Liver (tissue), 9 donors: ENCODE data around the gene HGFAC. TPM values are rescaled to one million over a fixed set of nuclear protein-coding genes. Genes with fewer than 3 reads are reported as not detected.

Experiments used
- DNase-seq: peaks from one replicate; pipeline ENCODE4 v3.0.0-alpha.2; 2017; ENCODE audit warnings: low spot score
- H3K27ac ChIP-seq, 2 donors: one replicate each; pipeline ENCODE4 v1.7.0; 2013; ENCODE audit warnings: inconsistent platforms in 2 of 2, low read length in 2 of 2, control low read depth in 1 of 2, low read depth in 1 of 2, mild to moderate bottlenecking in 1 of 2
- H3K27me3 ChIP-seq, 4 donors: one replicate each; pipeline versions ENCODE4 v1.6.1 to v1.7.0; 2013; ENCODE audit warnings: low read length in 3 of 4, inconsistent platforms in 1 of 4, mild to moderate bottlenecking in 1 of 4, moderate library complexity in 1 of 4; ENCODE audit not compliant: control insufficient read depth in 4 of 4, insufficient read depth in 4 of 4
- H3K36me3 ChIP-seq, 4 donors: one replicate each; pipeline versions ENCODE4 v1.6.1 to v1.7.0; 2013; ENCODE audit warnings: low read length in 3 of 4, mild to moderate bottlenecking in 3 of 4, low read depth in 1 of 4, moderate library complexity in 1 of 4; ENCODE audit not compliant: control insufficient read depth in 4 of 4, insufficient read depth in 3 of 4
- H3K4me1 ChIP-seq, 4 donors: one replicate each; pipeline versions ENCODE4 v1.6.1 to v1.7.0; 2013; ENCODE audit warnings: low read length in 3 of 4, mild to moderate bottlenecking in 3 of 4, moderate library complexity in 1 of 4; ENCODE audit not compliant: control insufficient read depth in 4 of 4, insufficient read depth in 4 of 4
- H3K4me3 ChIP-seq, 3 donors: one replicate each; pipeline versions ENCODE4 v1.6.1 to v1.7.0; 2013; ENCODE audit warnings: low read length in 3 of 3, control low read depth in 1 of 3, low read depth in 1 of 3, mild to moderate bottlenecking in 1 of 3
- H3K9ac ChIP-seq, 2 donors: one replicate each; pipeline ENCODE4 v1.7.0; 2013; ENCODE audit warnings: low read length in 2 of 2, mild to moderate bottlenecking in 2 of 2, moderate library complexity in 2 of 2, control low read depth in 1 of 2, low read depth in 1 of 2
- H3K9me3 ChIP-seq, 4 donors: one replicate each; pipeline versions ENCODE4 v1.6.1 to v1.7.0; 2013; ENCODE audit warnings: low read length in 3 of 4; ENCODE audit not compliant: control insufficient read depth in 4 of 4
- FOXA1 ChIP-seq: IDR thresholded peaks from 2 replicates; pipeline ENCODE4 v1.6.1; 2016; ENCODE audit warnings: antibody characterized with exemption
- FOXA2 ChIP-seq: IDR thresholded peaks from 2 replicates; pipeline ENCODE4 v1.6.1; 2016; ENCODE audit warnings: antibody characterized with exemption
- HNF4A ChIP-seq, 2 donors: conservative IDR thresholded peaks; 2 replicates each; pipeline ENCODE4 v1.6.1; 2016; ENCODE audit warnings: antibody characterized with exemption in 2 of 2, mild to moderate bottlenecking in 2 of 2
- HNF4G ChIP-seq: IDR thresholded peaks from 2 replicates; pipeline ENCODE4 v1.6.1; 2016; ENCODE audit warnings: antibody characterized with exemption
- JUND ChIP-seq, 2 donors: IDR thresholded peaks; 2 replicates each; pipeline ENCODE4 v1.6.1; 2016; ENCODE audit warnings: antibody characterized with exemption in 2 of 2
- NR2F2 ChIP-seq: IDR thresholded peaks from 2 replicates; pipeline ENCODE4 v1.6.1; 2016; ENCODE audit warnings: antibody characterized with exemption
- RAD21 ChIP-seq, 2 donors: IDR thresholded peaks; 2 replicates each; pipeline ENCODE4 v1.6.1; 2016; ENCODE audit warnings: antibody characterized with exemption in 2 of 2, mild to moderate bottlenecking in 2 of 2
- RXRA ChIP-seq, 2 donors: IDR thresholded peaks; 2 replicates each; pipeline ENCODE4 v1.6.1; 2017 to 2018; ENCODE audit warnings: antibody characterized with exemption in 2 of 2, mild to moderate bottlenecking in 1 of 2
- SP1 ChIP-seq: IDR thresholded peaks from 2 replicates; pipeline ENCODE4 v1.6.1; 2018; ENCODE audit warnings: antibody characterized with exemption, mild to moderate bottlenecking
- YY1 ChIP-seq: IDR thresholded peaks from 2 replicates; pipeline ENCODE4 v1.6.1; 2016; ENCODE audit warnings: antibody characterized with exemption, mild to moderate bottlenecking
- WGBS: extraction: QIAGEN DNeasy Blood & Tissue Kit; methylation state at CpG from one replicate; pipeline ENCODE4 v1.1.7; 2013; 5-methylcytosine and 5-hydroxymethylcytosine counted together
- polyA plus RNA-seq, 2 donors: library from polyadenylated mRNA; stranded (reverse) in 1 of 2; unstranded in 1 of 2; fragments of 200-250 nt in 1 of 2; fragments of >200 nt in 1 of 2; fragmentation: Nextera tagmentation in 1 of 2; extraction: Ambion mirVana in 1 of 2; gene quantifications; one replicate each; pipeline versions ENCODE4 v1.2.1 to v1.2.3, GENCODE V29; 2013 to 2015
- total RNA-seq, 2 donors: library from RNA; depleted of rRNA; stranded (reverse); fragments of >200 nt; gene quantifications; one replicate each; pipeline ENCODE4 v1.2.3, GENCODE V29; 2014
- TF ChIP-seq, protein P1 (sequence below): IDR thresholded peaks from 2 replicates; pipeline ENCODE4 v1.6.1; 2016; ENCODE audit warnings: antibody characterized with exemption
- TF ChIP-seq, protein P2 (sequence below): IDR thresholded peaks from 2 replicates; pipeline ENCODE4 v1.6.1; 2016; ENCODE audit warnings: antibody characterized with exemption
- TF ChIP-seq, protein P3 (sequence below): IDR thresholded peaks from 2 replicates; pipeline ENCODE4 v1.6.1; 2016; ENCODE audit warnings: antibody characterized with exemption
- TF ChIP-seq, protein P4 (sequence below): IDR thresholded peaks from 2 replicates; pipeline ENCODE4 v1.6.1; 2016; ENCODE audit warnings: antibody characterized with exemption, mild to moderate bottlenecking
- TF ChIP-seq, protein P5 (sequence below): fragments of 150-350 bp; IDR thresholded peaks from 2 replicates; pipeline ENCODE4 v1.5.1; 2017; ENCODE audit warnings: improper control_type of control experiment, low read depth, low read length; ENCODE audit not compliant: missing input control
- donor health status: healthy.
- donor health status: healthy.
- donor health status: healthy.
- donor health status: healthy.
- donor health status: healthy.

The HGFAC gene
- total and polyA plus RNA-seq, 4 donors = 23.3 to 133 (median 82.7) TPM

DNA sequence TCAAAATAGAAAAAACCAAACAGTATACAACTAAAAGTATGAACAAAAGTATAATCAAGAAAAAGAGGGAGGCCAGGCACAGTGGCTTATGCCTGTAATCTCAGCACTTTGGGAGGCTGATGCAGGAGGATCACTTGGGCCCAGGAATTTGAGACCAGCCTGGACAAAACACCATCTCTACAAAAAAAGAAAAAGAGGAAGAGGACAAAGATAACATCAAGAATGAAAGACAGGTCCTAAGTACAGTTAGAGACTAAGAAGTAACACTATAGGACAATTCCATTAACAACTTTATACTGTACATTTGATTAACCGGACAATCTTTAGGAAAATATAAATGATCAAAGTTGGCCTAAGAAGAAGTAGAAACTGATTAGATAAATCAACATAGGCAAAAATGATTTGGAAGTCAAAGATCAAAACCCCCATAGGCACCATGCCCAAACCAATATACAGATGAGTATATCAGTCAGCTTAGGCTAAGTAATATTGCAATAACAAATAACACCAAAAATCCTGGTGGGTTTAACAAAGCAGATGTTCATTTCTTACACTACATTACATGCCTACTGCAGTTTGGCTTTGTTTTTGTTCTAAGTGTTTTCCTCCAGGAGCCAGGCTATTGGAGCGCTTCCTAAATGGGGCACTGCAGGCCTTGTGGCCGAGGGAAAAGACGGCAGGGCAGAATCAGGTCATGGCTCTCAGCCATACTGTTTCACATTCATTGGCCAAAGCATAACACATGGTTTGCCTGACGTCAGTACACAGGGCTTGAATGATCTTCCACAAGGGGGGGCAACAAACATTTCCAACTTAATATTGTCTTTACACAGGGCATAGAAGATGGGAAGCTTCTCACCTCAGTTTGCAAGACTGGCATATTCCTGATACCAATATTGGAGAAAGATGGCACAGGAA lies 42.2 kb upstream of the HGFAC start:
- H3K27ac ChIP-seq = no peak overlapping the region
- peaks cover 0 to 2% (median 0%) of the 10 kb centered on the region in 4 donors for H3K4me1 ChIP-seq
- H3K4me3 ChIP-seq = no peak overlapping the region
- H3K27me3 ChIP-seq = no peaks in the 10 kb centered on the region
- no peak for DNase-seq
- 42% methylated on average over 5 of the region's 5 CpGs for WGBS
- H3K9ac ChIP-seq = no peak overlapping the region
- no peaks in the 10 kb centered on the region for H3K36me3 ChIP-seq
- H3K9me3 ChIP-seq = no peaks in the 10 kb centered on the region
- no peak for TF ChIP-seq JUND (IDR thresholded peaks at IDR 0.05)
- TF ChIP-seq, protein P1, sequence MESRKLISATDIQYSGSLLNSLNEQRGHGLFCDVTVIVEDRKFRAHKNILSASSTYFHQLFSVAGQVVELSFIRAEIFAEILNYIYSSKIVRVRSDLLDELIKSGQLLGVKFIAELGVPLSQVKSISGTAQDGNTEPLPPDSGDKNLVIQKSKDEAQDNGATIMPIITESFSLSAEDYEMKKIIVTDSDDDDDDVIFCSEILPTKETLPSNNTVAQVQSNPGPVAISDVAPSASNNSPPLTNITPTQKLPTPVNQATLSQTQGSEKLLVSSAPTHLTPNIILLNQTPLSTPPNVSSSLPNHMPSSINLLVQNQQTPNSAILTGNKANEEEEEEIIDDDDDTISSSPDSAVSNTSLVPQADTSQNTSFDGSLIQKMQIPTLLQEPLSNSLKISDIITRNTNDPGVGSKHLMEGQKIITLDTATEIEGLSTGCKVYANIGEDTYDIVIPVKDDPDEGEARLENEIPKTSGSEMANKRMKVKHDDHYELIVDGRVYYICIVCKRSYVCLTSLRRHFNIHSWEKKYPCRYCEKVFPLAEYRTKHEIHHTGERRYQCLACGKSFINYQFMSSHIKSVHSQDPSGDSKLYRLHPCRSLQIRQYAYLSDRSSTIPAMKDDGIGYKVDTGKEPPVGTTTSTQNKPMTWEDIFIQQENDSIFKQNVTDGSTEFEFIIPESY = no peak
- TF ChIP-seq, protein P2, sequence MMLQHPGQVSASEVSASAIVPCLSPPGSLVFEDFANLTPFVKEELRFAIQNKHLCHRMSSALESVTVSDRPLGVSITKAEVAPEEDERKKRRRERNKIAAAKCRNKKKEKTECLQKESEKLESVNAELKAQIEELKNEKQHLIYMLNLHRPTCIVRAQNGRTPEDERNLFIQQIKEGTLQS = no peak
- TF ChIP-seq, protein P3, sequence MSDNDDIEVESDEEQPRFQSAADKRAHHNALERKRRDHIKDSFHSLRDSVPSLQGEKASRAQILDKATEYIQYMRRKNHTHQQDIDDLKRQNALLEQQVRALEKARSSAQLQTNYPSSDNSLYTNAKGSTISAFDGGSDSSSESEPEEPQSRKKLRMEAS = peak; percentile 28
- peak; percentile 37 for TF ChIP-seq YY1
- no peak for TF ChIP-seq FOXA2
- TF ChIP-seq FOXA1 = no peak
- peak; percentile 48 to 53 for TF ChIP-seq RAD21 (IDR thresholded peaks at IDR 0.05)
- TF ChIP-seq RXRA (IDR thresholded peaks at IDR 0.05) = peak; percentile 44 to 61
- TF ChIP-seq, protein P4, sequence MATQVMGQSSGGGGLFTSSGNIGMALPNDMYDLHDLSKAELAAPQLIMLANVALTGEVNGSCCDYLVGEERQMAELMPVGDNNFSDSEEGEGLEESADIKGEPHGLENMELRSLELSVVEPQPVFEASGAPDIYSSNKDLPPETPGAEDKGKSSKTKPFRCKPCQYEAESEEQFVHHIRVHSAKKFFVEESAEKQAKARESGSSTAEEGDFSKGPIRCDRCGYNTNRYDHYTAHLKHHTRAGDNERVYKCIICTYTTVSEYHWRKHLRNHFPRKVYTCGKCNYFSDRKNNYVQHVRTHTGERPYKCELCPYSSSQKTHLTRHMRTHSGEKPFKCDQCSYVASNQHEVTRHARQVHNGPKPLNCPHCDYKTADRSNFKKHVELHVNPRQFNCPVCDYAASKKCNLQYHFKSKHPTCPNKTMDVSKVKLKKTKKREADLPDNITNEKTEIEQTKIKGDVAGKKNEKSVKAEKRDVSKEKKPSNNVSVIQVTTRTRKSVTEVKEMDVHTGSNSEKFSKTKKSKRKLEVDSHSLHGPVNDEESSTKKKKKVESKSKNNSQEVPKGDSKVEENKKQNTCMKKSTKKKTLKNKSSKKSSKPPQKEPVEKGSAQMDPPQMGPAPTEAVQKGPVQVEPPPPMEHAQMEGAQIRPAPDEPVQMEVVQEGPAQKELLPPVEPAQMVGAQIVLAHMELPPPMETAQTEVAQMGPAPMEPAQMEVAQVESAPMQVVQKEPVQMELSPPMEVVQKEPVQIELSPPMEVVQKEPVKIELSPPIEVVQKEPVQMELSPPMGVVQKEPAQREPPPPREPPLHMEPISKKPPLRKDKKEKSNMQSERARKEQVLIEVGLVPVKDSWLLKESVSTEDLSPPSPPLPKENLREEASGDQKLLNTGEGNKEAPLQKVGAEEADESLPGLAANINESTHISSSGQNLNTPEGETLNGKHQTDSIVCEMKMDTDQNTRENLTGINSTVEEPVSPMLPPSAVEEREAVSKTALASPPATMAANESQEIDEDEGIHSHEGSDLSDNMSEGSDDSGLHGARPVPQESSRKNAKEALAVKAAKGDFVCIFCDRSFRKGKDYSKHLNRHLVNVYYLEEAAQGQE = no peak
- TF ChIP-seq, protein P5, sequence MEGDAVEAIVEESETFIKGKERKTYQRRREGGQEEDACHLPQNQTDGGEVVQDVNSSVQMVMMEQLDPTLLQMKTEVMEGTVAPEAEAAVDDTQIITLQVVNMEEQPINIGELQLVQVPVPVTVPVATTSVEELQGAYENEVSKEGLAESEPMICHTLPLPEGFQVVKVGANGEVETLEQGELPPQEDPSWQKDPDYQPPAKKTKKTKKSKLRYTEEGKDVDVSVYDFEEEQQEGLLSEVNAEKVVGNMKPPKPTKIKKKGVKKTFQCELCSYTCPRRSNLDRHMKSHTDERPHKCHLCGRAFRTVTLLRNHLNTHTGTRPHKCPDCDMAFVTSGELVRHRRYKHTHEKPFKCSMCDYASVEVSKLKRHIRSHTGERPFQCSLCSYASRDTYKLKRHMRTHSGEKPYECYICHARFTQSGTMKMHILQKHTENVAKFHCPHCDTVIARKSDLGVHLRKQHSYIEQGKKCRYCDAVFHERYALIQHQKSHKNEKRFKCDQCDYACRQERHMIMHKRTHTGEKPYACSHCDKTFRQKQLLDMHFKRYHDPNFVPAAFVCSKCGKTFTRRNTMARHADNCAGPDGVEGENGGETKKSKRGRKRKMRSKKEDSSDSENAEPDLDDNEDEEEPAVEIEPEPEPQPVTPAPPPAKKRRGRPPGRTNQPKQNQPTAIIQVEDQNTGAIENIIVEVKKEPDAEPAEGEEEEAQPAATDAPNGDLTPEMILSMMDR = peak; percentile 21
- TF ChIP-seq HNF4A (conservative IDR thresholded peaks at IDR 0.05) = peak in 1 of 2 donors; percentile 10
- TF ChIP-seq SP1 = peak; percentile 14
- no peak for TF ChIP-seq NR2F2
- no peak for TF ChIP-seq HNF4G
